Muscle of back (tissue), 11 donors: ENCODE data around the gene SMYD4. TPM values are rescaled to one million over a fixed set of nuclear protein-coding genes. Genes with fewer than 3 reads are reported as not detected.
A peak's percentile ranks its signal among the peaks of the same experiment; 100 is the strongest.
"Not testable (repeated sequence)": the region's sequence is repeated elsewhere in the genome, so short reads cannot be mapped to it uniquely, and the experiment has no call there.

Source experiments
- DNase-seq, 3 donors: peaks; one replicate each; pipeline versions ENCODE4 v3.0.0 to v3.0.0-alpha.2; 2013
- polyA plus RNA-seq, 10 donors: library from polyadenylated mRNA; unstranded; fragments of 120-200 nt; gene quantifications; one replicate each; pipeline ENCODE4 v1.2.1, GENCODE V29; 2013; ENCODE audit not compliant: insufficient read length in 10 of 10

Gene SMYD4
- polyA plus RNA-seq, 10 donors: 5.4 to 10.2 (median 7.4) TPM

DNA sequence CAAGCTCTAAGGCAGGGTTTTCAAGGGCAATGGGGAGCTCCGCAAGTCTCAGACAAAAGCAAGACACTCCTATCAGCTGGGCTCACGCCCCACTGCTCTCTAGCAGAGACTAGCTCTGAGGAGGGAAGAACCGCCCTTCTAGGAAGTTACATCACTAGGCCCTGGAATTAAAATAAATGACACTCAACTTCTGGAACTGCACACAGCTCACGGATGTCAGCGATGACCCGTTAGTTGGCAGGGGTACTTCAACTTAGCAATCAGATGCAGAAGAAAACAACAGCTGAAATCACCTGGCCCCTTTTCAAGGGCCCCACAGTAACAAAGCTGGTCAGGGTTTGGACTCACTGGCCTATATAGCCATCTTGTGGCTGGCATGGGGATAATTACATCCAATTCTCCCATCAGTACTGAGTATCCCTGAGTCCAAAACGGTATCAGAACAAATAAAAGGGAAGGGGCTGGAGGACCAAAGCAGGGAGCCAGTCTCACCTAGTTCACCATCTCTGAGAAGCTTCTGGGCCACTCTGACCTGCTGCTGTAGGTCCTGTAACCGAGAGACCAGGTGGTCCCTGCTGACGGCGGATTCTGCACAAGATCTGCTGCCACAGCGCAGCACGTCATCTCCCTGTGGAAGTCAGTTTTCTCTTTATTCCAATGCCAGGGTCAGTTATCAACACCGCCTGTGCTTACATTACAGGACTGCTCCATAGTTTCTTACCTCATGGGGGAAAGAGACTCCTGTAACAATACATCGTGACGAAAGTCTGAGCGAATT is 45.7 kb downstream of the SMYD4 start:
- peak; percentile 89 to 94 (median 91) for DNase-seq

DNA sequence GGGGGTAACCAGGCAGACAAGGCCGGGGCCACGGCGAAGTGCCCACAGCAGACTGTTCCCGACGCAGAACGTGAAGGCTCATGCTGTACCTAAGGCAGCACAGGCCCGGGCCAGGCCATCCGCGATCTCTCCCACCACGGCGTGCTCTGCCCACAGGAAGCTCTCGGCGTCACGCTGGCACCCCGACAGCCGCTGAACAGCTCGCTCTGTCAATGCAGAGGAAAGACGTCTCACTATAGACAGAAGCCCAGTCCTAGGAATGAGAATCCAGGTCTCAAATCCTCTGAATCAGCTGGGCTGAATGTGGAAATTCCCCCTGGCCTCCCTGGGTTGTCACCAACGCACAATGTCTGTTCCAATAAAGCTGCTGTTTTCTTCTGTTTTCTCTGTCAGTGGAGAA is 46.4 kb downstream of the SMYD4 start:
- no peak for DNase-seq

DNA sequence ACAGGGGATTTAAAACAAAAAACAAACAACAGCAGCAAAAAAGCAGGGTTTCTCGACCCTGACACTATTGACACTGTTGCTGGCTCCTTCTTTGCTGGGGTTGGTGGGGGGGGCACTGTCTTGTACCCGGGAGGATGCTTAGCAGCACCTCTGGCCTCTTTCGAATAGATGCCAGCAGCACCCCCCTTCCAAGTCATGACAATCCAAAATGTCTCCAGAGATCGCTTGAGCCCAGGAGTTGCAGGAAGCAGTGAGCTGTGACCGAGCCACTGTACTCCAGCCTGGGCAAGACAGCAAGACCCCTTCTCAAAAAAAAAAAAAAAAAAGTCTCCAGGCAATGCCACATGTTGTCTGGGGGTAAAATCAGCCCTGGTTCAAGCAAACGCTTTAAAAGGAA is 47.5 kb downstream of the SMYD4 start:
- DNase-seq: no peak

DNA sequence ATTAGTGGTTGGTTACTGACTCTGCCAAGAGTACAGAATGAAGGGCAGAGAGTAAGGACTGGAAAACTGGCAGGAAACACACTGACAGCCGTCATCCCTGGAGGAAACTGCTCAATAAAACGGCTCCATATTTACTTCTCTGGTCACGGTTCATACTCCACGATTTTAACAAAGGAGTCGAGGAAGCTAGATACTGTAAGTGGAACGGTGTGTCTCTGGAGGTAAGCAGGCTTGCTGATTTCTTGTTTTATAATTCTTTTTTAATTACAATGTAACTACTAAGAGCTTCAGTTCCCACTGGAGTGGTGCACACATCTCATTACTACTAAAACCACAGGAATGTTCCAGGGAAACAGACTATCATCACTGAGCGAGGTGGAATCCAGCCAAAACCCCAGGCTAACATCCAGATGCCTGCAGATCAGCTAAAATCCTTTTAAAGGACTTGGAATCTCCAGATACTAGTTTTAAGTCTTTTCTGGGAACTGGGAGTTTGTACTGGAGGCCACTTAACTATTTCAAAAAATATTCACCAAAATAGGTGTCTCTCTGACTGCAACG is 50.1 kb downstream of the SMYD4 start:
- DNase-seq: peak; percentile 86 to 95 (median 89)

DNA sequence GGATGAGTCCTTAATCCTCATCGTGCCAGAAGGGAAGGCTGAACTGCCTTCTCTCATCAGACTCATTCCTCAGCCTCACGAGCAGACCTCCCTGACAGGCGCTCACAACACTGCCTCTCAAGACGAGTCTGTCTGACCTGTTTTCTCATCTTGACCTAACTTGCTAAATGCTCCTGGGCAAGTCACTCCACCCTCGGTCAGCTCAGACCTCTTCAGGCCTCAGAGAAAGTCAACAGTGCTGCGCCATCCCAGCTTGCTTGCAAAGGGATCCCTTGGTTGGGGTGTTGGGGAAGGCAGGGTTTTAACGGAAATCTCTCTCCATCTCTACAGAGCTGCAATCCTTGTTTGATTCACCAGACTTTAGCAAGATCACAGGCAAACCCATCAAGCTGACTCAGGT is 52.8 kb downstream of the SMYD4 start:
- DNase-seq: no peak

DNA sequence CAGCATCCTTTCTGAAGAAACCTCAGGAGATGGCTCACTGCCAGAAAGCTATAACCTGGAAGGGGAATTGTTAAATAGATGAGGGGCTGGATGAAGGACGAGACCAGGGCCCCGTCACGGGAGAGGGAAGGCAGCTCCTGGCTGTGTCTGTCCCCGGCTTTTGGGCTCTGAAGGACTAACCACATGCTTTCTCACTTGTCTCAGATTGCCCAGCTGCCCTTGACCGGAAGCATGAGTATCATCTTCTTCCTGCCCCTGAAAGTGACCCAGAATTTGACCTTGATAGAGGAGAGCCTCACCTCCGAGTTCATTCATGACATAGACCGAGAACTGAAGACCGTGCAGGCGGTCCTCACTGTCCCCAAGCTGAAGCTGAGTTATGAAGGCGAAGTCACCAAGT is 53.4 kb downstream of the SMYD4 start:
- DNase-seq: no peak

DNA sequence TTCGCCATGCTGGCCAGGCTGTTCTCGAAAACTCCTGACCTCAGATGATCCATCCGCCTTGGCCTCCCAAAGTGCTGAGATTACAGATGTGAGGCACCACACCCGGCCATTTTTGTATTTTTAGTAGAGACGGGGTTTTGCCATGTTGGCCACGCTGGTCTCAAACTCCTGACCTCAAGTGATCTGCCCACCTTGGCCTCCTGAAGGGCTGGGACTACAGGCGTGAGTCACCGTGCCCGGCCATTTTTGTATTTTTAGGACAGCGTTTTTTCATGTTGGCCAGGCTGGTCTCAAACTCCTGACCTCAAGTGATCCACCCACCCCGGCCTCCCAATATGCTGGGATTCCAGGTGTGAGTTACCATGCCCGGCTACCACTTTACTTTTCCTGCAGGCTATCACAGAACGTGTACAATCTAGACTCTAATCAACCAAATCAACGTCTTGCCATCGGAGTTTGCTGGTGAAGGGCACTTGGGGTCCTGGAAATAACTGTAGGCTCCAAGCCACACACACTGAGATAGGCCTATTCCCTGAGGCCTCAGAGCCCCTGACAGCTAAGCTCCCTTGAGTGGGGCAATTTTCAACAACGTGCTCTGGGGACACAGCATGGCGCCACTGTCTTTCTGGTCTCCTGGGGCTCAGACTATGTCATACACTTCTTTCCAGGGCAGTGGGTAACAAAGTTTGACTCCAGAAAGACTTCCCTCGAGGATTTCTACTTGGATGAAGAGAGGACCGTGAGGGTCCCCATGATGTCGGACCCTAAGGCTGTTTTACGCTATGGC is 55.1 kb downstream of the SMYD4 start:
- no peak for DNase-seq

DNA sequence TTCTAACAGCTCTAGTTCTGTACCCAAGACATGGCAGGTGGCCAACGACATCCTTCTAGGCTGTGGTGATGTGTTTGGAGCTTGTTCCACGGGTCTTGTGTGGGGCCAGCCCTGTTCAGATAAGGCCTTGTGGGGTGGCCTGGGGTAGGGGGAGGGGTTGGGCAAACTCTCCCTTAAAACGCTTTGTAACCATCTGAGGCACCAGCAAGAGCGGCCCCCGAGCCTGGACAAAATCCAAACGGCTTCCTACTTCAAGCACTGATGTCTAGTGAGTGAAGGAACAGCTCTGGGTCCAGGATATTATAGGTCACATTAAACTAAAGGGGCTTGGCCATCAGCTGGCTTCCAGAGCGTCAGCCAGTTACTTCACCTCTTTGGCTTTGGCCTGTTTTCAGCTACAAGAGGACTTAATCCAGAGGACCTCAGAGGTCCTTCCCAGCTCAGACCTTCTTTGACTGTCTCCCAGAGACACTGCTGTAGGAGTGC is 56.0 kb downstream of the SMYD4 start:
- no peak for DNase-seq

DNA sequence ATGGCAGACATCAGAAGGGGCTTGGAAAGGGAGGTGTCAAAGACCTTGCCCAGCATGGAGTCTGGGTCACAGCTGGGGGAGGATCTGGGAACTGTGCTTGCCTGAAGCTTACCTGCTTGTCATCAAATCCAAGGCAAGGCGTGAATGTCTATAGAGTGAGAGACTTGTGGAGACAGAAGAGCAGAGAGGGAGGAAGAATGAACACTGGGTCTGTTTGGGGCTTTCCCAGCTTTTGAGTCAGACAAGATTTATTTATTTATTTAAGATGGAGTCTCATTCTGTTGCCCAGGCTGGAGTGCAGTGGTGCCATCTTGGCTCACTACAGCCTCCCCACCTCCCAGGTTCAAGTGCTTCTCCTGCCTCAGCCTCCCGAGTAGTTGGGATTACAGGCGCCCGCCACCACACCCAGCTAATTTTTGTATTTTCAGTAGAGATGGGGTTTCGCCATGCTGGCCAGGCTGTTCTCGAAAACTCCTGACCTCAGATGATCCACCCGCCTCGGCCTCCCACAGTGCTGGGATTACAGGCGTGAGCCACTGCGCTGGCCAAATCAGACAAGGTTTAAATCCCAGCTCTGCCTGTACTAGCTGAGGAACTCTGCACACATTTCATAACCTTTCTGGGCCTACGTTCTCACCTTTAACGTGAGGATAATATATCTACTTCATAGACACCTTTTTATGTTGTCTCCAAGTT is 56.6 kb downstream of the SMYD4 start:
- not testable (repeated sequence) for DNase-seq

DNA sequence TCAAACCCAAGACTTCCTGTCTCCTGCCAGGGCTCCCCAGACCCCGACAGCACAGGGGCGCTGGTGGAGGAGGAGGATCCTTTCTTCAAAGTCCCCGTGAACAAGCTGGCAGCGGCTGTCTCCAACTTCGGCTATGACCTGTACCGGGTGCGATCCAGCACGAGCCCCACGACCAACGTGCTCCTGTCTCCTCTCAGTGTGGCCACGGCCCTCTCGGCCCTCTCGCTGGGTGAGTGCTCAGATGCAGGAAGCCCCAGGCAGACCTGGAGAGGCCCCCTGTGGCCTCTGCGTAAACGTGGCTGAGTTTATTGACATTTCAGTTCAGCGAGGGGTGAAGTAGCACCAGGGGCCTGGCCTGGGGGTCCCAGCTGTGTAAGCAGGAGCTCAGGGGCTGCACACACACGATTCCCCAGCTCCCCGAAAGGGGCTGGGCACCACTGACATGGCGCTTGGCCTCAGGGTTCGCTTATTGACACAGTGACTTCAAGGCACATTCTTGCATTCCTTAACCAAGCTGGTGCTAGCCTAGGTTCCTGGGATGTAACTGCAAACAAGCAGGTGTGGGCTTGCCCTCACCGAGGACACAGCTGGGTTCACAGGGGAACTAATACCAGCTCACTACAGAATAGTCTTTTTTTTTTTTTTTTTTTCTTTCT is 59.8 kb downstream of the SMYD4 start:
- no peak for DNase-seq

DNA sequence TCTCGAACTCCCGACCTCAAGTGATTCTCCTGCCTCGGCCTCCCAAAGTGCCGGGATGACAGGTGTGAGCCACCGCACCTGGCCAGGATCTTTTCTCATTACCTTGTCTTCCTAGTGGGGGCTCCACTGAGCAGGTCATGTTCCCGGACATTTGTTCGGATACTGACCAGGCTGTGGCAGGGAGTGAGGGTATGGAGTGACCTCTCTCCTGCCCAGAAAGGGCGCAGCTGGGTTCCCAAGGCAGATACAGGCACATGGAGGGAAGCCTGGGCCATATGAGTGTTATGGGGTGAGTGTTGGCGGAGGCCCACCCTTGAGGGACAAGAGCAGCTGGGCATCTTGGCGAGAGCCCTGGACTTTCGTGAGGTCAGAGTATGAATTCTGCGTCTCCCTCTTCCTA is 62.3 kb downstream of the SMYD4 start:
- DNase-seq: no peak

DNA sequence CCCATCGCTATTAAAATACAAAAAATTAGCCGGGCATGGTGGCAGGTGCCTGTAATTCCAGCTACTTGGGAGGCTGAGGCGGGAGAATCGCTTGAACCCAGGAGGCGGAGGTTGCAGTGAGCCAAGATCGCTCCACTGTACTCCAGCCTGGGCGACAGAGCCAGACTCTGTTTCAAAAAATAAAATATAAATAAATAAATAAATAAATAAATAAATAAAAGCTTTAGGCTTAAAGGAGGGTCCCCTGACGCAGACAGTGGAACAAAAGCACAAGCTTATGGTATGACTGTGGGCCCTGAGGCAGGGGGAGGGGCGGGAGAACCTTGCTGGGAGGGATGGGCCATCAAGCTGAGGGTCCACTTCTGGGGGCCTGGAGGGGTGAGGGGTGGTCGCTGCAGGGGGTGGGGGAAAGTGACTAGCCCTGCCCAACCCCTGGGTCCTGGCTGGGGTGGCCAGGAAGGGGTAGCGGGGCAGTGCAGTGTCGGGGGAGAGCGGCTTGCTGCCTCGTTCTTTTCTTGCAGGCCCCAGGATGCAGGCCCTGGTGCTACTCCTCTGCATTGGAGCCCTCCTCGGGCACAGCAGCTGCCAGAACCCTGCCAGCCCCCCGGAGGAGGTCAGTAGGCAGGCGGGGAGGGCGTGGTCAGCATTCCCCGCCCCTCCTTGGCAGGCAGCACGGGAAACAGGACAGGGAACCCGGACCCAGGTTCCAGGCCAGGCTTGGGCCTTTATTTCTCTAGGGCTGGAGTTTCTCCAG is 63.1 kb downstream of the SMYD4 start:
- no peak for DNase-seq

DNA sequence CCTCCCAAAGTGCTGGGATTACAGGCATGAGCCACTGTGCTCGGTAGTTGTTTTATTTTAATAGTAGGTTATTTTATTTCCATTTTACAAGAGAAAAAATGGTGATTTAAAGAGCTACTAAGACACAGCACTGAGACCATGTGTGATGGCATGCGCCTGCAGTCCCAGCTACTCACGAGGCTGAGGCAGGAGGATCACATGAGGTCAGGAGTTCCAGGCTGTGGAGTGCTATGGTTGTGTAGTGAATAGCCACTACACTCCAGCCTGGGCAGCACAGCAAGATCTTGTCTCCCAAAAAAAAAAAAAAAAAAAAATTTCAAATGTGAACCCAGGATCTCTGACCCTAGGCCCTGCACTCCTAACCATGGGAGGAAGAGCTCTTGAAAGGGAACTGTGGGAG is 64.1 kb downstream of the SMYD4 start:
- no peak for DNase-seq

DNA sequence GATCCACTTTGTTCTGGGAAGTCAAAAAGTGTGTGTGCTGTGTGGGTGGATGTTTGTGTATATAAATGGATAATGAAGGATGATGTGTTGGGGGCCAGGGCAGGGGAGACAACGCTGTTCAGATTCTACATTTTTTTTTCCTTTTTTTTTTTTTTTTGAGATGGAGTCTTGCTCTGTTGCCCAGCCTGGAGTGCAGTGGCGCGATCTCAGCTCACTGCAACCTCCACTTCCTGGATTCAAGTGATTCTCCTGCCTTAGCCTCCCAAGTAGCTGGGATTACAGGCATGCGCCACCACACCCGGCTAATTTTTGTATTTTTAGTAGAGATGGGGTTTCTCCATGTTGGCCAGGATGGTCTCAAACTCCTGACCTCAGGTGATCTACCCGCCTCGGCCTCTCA is 65.0 kb downstream of the SMYD4 start:
- not testable (repeated sequence) for DNase-seq

DNA sequence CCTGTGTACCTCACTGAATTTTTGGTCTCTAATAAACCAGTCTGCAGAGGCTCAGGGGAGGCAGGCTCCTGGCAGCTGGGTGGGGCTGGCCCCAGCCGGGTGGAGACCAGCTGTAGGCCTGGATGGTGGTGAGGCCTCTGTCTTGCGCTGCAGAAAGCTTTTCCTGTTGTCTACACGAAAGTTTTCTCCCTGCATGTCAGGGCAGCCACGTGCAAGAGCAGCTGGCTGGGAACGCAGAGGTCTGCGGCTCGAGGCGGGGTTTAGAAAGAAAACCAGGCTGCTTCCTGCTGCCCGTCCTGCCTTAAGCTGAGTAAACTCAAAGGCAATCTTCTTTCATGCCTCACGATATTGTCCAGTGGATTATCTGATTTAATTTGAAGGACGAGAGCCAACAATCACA is 65.4 kb downstream of the SMYD4 start:
- peak in 2 of 3 donors; percentile 70 to 90 for DNase-seq

DNA sequence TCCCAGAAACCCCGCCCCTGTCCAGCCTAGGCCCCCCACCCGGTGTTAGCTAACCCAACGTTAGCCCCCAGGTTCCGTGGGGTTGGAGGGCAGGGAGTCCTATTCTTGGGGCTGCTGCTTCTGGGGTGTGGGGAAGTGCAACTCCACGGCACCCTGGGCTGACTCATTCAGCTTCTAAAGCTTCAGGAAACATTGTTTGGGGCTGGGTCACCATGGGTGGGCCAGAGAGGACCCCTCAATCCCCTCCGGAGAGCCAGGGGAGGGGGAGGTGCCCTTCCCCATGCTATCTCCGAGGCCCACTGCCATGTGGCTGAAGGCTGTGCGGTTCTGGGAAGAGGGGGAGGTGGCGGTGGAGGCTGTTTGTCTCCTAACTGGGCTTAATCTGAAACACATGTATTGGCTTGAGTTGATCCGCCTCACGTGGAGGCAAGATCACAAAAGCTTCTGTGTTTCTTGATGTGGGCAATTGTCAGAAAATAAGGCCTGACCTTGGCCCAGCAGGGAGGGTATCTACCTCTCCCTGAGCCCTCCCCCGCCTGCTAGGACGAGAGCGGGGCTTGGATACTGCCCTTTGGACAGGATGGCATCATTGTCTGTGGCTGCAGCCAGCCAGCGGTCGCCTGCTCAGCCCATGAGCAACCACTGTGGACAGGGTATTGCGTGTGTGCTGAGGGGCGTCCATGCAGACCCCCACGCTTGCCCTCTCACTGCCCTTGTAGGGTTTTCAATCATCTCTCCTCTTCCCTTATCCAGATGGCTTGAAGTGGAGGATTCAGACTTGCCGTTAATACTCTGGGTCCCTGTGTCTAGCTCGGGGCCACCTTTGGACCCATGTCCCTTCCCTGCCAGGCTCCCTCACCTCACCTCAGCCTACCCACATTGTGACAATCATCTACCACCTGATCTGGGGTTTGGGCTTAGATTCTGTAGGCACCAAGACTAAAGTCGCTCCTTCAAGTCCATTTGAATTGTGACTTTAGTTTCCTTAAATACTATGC is 66.5 kb downstream of the SMYD4 start:
- DNase-seq: peak; percentile 80 to 92 (median 84)

DNA sequence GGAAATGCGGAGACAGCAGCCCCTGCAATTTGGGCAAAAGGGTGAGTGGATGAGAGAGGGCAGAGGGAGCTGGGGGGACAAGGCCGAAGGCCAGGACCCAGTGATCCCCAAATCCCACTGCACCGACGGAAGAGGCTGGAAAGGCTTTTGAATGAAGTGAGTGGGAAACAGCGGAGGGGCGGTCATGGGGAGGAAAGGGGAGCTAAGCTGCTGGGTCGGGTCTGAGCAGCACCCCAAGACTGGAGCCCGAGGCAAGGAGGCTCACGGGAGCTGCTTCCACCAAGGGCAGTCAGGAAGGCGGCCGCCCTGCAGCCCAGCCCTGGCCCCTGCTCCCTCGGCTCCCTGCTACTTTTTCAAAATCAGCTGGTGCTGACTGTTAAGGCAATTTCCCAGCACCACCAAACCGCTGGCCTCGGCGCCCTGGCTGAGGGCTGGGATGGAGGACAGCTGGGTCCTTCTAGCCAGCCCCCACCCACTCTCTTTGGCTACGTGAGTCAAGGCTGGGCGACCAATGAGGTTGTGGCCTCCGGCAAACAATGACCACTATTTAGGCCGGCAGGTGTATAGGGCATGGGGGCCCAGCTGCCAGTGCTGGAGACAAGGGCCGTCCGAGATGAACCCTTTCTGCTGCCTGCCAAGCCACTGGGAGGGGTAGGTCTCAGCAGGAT is 67.3 kb downstream of the SMYD4 start:
- peak in 2 of 3 donors; percentile 52 to 81 for DNase-seq

DNA sequence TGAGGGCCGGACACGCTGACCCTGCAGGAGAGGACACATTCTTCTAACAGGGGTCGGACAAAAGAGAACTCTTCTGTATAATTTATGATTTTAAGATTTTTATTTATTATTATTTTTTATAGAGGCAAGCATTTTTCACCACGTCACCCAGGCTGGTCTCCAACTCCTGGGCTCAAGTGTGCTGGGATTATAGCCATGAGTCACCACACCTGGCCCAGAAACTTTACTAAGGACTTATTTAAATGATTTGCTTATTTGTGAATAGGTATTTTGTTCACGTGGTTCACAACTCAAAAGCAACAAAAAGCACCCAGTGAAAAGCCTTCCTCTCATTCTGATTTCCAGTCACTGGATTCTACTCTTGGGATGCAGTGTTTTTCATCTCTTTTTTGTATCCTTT is 70.2 kb downstream of the SMYD4 start:
- no peak for DNase-seq

DNA sequence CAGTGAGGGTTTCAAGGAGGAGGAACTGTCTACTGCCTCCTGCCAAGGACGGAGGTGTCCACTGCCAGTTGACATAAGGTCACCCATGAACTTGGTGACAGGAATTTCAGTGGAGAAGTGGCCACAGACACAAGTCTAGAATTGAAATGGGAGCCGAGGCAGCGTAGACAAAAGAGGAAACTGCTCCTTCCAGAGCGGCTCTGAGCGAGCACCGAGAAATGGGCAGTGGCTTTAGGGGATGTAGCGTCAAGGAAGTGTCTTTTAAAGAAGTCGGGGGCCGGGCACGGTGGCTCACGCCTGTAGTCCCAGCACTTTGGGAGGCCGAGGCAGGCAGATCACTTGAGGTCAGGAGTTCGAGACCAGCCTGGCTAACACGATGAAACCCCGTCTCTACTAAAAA is 70.9 kb downstream of the SMYD4 start:
- no peak for DNase-seq
